Measurements from ENCODE around the gene MFAP5. TPM values are rescaled to one million over a fixed set of nuclear protein-coding genes. Genes with fewer than 3 reads are reported as not detected.
A peak's percentile ranks its signal among the peaks of the same experiment; 100 is the strongest.

MFAP5 gene
- total and polyA plus RNA-seq, 2 donors (not counting 3 experiments of a cell fraction or from before 2014, with no cell fraction given), result 0.39 TPM; not detected in 1

- Histone ChIP-seq H3K27me3 (ENCODE audit: control insufficient read depth in 2 of 2, insufficient read depth in 2 of 2, low read length in 2 of 2) (no peaks in the 10 kb centered on the region), H3K27ac (ENCODE audit: insufficient read depth, low read depth, low read length) (peak overlapping the region; percentile 87), H3K9me1 (replicated peaks; ENCODE audit: control insufficient read depth, extremely low read depth, insufficient read depth, low read length) (no peaks in the 10 kb centered on the region), H3K4me2 (ENCODE audit: insufficient read depth, low read length) (peak overlapping the region; percentile 63), H3K79me2 (ENCODE audit: control insufficient read depth, insufficient read depth, low read length) (no peaks in the 10 kb centered on the region), H3K4me1 (ENCODE audit: control insufficient read depth, extremely low read depth, insufficient read depth, low read length) (peaks cover 40% of the 10 kb centered on the region), H3K9me3 (replicated peaks; ENCODE audit: control insufficient read depth, insufficient read depth, low read length) (no peaks in the 10 kb centered on the region), H3K9ac (replicated peaks; ENCODE audit: extremely low read depth, insufficient read depth, low read length) (peak overlapping the region; percentile 28), H2AFZ (ENCODE audit: low read depth, low read length) (no peak overlapping the region), H3K36me3 (ENCODE audit: control insufficient read depth in 2 of 2, extremely low read depth in 1 of 2, insufficient read depth in 2 of 2, low read length in 2 of 2) (no peaks in the 10 kb centered on the region), H3K4me3 (replicated peaks in 1 of 3; ENCODE audit: insufficient read depth in 1 of 3, low read depth in 1 of 3, low read length in 3 of 3) (no peak overlapping the region), H4K20me1 (replicated peaks; ENCODE audit: control insufficient read depth, extremely low read depth, insufficient read depth, low read length) (no peaks in the 10 kb centered on the region)
- DNase-seq (ENCODE audit: low read depth, low spot score) (no peak), FAIRE-seq (no peak)
- TF ChIP-seq FOS (IDR thresholded peaks at IDR 0.05; ENCODE audit: borderline replicate concordance, insufficient read depth, low read length) (no peak), MAX (IDR thresholded peaks at IDR 0.05; ENCODE audit: insufficient read depth, insufficient read length) (no peak), POLR2A (IDR thresholded peaks at IDR 0.05; ENCODE audit: low read depth, low read length) (no peak), MYC (IDR thresholded peaks at IDR 0.05; ENCODE audit: low read depth, low read length) (no peak), JUN (IDR thresholded peaks at IDR 0.05; ENCODE audit: borderline replicate concordance, insufficient read depth, insufficient read length, low read depth) (no peak), CTCF (IDR thresholded peaks at IDR 0.05; ENCODE audit: extremely low read depth in 1 of 2, insufficient read depth in 1 of 2, low read depth in 1 of 2, low read length in 2 of 2) (no peak), EZH2 (IDR thresholded peaks at IDR 0.05; ENCODE audit: borderline replicate concordance, low read depth, low read length, severe bottlenecking) (no peak), POLR2AphosphoS5 (IDR thresholded peaks at IDR 0.05; ENCODE audit: insufficient read depth, low read depth, low read length) (no peak), GATA2 (IDR thresholded peaks at IDR 0.05; ENCODE audit: insufficient read depth, insufficient read length, low read depth, low read length) (no peak)
- intact Hi-C loops (cut with micrococcal nuclease), result no loop called here
- ChIA-PET CTCF (interaction anchor here (0.8 to 5.0 kb wide), 11 partner anchors 13 to 372 kb away, joined by 3 to 58 read pairs (median 4); partner anchors contain the start of gene RIMKLB), POLR2A (interaction anchor here (0.6 kb wide), 1 partner anchor 20 kb away, joined by 7 read pairs; no protein-coding TSS in a partner anchor)
- no TSS peak for BruUV-seq (replicated peaks)
- dilution Hi-C loops (cut with MboI; ENCODE audit: extremely low pct_ligation_motif_present, low sequenced_read_pairs), result no loop called here
Measured at GRCh38 chr12:8677362-8677761, 14.7 kb upstream of the MFAP5 start.

Data from endothelial cell of umbilical vein (primary cell).